GM13976 (cell line): ENCODE results near the gene GSG1L.

Experiments
- DNase-seq: peaks from one replicate; pipeline ENCODE4 v3.0.0; 2012; ENCODE audit warnings: low spot score
- CTCF ChIP-seq: IDR thresholded peaks from 2 replicates; pipeline ENCODE4 v1.5.1; 2012; ENCODE audit warnings: borderline replicate concordance, mild to moderate bottlenecking; ENCODE audit not compliant: insufficient read depth; ENCODE audit errors: extremely low read depth, missing control alignments, control extremely low read depth
- in situ Hi-C: fragments of 300-500 bp; cut with MboI; formaldehyde crosslinking; loops from one replicate; pipeline ENCODE4 v1.12.0; 2022; ENCODE audit warnings: low sequenced_read_pairs, mixed read lengths, inconsistent platforms; ENCODE audit not compliant: unreplicated experiment

Gene GSG1L

GRCh38 chr16:28107232-28107631 lies 43.7 kb upstream of the GSG1L start:
- in situ Hi-C loops = no loop called here

GRCh38 chr16:28106467-28107215 lies 43.1 kb upstream of the GSG1L start:
- TF ChIP-seq CTCF = no peak
- in situ Hi-C loops = no loop called here
- no peak for DNase-seq

More at GRCh38 chr16:28107232-28107631, 43.7 kb upstream of the GSG1L start:
- no peak for DNase-seq
- TF ChIP-seq CTCF = no peak

DNA sequence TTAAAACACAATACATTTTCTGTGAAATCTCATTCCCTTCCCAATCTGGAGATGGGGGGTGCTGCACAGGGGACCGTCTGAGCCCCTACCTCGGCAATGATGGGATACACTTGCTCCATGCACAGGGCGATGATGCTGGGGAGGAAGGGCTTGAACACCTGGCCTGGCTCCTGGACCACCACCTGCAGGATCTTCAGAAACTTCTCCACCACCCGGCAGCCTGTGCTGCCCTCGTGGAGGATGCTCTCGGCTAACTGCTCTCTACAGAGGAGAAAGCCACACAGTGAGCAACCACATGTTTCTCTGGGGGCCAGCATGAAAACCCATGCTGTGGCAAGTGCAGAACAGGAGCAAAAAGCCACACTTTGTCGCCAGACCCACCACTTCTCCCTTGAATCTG lies 42.4 kb upstream of the GSG1L start:
- no peak for DNase-seq
- in situ Hi-C loops = no loop called here
- no peak for TF ChIP-seq CTCF

GRCh38 chr16:28105297-28105696 lies 41.8 kb upstream of the GSG1L start:
- no peak for DNase-seq
- TF ChIP-seq CTCF = no peak
- in situ Hi-C loops = no loop called here

DNA sequence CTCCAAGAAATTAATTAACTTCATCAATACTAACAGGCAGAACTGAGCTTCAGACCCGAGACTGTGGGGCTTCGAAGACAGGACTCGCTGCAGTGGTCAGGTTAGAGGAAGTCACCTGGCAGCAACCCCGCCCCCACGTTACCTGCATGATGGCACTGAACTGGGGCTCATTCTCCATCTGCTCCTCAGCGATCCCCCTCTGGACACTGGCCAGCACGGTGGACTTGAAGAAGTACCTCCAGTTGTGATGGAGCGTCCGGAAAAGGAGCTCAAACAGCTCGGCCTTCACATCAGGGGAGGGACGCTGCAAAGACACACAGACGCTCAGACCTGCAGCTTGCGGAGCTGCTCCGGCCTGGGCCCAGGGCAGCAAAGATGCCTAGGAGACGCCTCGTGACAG lies 40.9 kb upstream of the GSG1L start:
- in situ Hi-C loops = no loop called here

GRCh38 chr16:28103516-28104170 lies 40.1 kb upstream of the GSG1L start:
- no peak for TF ChIP-seq CTCF
- no peak for DNase-seq
- in situ Hi-C loops = no loop called here

More for the DNA sequence above, 40.9 kb upstream of the GSG1L start:
- TF ChIP-seq CTCF = no peak
- DNase-seq = no peak
